ENCODE data around the gene KCNJ10. TPM values are rescaled to one million over a fixed set of nuclear protein-coding genes. Genes with fewer than 3 reads are reported as not detected.
A peak's percentile ranks its signal among the peaks of the same experiment; 100 is the strongest.

Gene KCNJ10
- total RNA-seq, 2 donors from 2014 or later, result 0.29 TPM; not detected in 1

- H3K36me3 ChIP-seq, result no peaks in the 10 kb centered on the region
- H3K4me1 ChIP-seq, result peaks cover 12% of the 10 kb centered on the region
- H3K4me3 ChIP-seq, result no peak overlapping the region
- no peaks in the 10 kb centered on the region for H3K9me3 ChIP-seq
- TF ChIP-seq CTCF (IDR thresholded peaks at IDR 0.05), result no peak
- intact Hi-C loops (cut with DNase I), result loop anchor here (5.0 to 10.0 kb wide), 3 partner anchors 93 to 190 kb away; partner anchors contain the start of gene CASQ1
- no peaks in the 10 kb centered on the region for H3K27me3 ChIP-seq
- no peak overlapping the region for H3K27ac ChIP-seq
- DNase-seq, result no peak
- peak overlapping the region in 1 of 2 donors; percentile 56 for H3K9ac ChIP-seq (ENCODE audit: low read depth in 2 of 2, low read length in 2 of 2)
Observed at GRCh38 chr1:160101717-160102522, 32.0 kb upstream of the KCNJ10 start.

GRCh38 chr1:160101037-160101716, 31.2 kb upstream of the KCNJ10 start:
- Histone ChIP-seq H3K27ac (no peak overlapping the region), H3K4me3 (no peak overlapping the region), H3K9ac (ENCODE audit: low read depth in 2 of 2, low read length in 2 of 2) (peak overlapping the region in 1 of 2 donors; percentile 56), H3K4me1 (peaks cover 13% of the 10 kb centered on the region), H3K9me3 (no peaks in the 10 kb centered on the region), H3K27me3 (no peaks in the 10 kb centered on the region), H3K36me3 (no peaks in the 10 kb centered on the region)
- TF ChIP-seq CTCF (IDR thresholded peaks at IDR 0.05), result peak; percentile 82
- intact Hi-C loops (cut with DNase I), result loop anchor here (5.0 to 10.0 kb wide), 3 partner anchors 94 to 191 kb away; partner anchors contain the start of gene CASQ1
- peak; percentile 67 for DNase-seq

- intact Hi-C loops (cut with DNase I), result loop anchor here (5.0 to 10.0 kb wide), 3 partner anchors 95 to 192 kb away; partner anchors contain the start of gene CASQ1
- no peak for DNase-seq
Observed at GRCh38 chr1:160099716-160100375, 29.9 kb upstream of the KCNJ10 start.

GRCh38 chr1:160098852-160099561, 29.0 kb upstream of the KCNJ10 start:
- Histone ChIP-seq H3K9ac (ENCODE audit: low read depth in 2 of 2, low read length in 2 of 2) (peak overlapping the region; percentile 66 to 83), H3K27me3 (no peaks in the 10 kb centered on the region), H3K4me3 (peak overlapping the region; percentile 37), H3K9me3 (no peaks in the 10 kb centered on the region), H3K36me3 (no peaks in the 10 kb centered on the region), H3K27ac (peak overlapping the region; percentile 81), H3K4me1 (peaks cover 13% of the 10 kb centered on the region)
- peak; percentile 99 for DNase-seq
- TF ChIP-seq CTCF (IDR thresholded peaks at IDR 0.05), result no peak
- intact Hi-C loops (cut with DNase I), result no loop called here

More at GRCh38 chr1:160099716-160100375, 29.9 kb upstream of the KCNJ10 start:
- Histone ChIP-seq H3K9me3 (no peaks in the 10 kb centered on the region), H3K9ac (ENCODE audit: low read depth in 2 of 2, low read length in 2 of 2) (peak overlapping the region in 1 of 2 donors; percentile 66), H3K4me3 (no peak overlapping the region), H3K27me3 (no peaks in the 10 kb centered on the region), H3K36me3 (no peaks in the 10 kb centered on the region), H3K4me1 (peaks cover 13% of the 10 kb centered on the region), H3K27ac (peak overlapping the region; percentile 81)
- TF ChIP-seq CTCF (IDR thresholded peaks at IDR 0.05), result no peak

Measured in colonic mucosa (tissue), 4 donors.